CMK (cell line): ENCODE results near the gene DSCAML1.

Experiments
- DNase-seq: peaks from one replicate; pipeline ENCODE4 v3.0.0-alpha.2; 2010; ENCODE audit warnings: low read depth

Gene DSCAML1

DNA sequence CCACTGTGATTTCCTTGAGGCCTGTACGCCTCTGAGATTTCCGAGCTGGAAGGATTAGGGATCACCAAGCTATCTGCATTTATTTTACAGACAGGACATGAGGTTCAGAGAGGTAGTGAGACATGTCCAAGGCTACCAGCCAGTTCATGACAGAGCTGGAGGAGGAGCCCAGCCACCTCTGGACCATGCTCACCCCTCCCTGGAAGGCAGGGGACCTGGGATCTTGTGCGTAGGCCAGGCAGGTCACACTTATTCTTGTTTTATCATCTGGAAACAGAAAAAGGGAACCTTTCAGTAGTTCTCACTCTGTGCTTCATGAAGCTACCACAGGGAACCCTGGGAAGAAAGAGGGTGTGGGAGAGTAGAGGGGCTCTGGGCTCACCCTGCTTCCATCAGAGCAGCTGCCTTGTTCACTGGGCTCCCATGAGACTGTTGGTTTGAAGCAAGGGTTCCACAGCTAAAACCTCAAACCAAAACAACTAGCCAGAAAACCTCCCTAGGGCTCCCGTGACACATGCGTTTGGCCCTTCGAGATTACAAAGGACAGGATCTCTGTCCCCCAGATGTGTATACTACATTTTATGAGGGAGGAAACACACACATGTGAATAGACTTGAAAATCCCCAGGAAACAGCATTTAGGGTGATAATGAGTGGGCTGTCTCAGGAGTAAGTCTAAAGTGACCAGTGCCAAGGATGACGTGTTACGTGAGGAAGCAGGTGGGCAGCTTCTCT is 106.4 kb downstream of the DSCAML1 start:
- no peak for DNase-seq

DNA sequence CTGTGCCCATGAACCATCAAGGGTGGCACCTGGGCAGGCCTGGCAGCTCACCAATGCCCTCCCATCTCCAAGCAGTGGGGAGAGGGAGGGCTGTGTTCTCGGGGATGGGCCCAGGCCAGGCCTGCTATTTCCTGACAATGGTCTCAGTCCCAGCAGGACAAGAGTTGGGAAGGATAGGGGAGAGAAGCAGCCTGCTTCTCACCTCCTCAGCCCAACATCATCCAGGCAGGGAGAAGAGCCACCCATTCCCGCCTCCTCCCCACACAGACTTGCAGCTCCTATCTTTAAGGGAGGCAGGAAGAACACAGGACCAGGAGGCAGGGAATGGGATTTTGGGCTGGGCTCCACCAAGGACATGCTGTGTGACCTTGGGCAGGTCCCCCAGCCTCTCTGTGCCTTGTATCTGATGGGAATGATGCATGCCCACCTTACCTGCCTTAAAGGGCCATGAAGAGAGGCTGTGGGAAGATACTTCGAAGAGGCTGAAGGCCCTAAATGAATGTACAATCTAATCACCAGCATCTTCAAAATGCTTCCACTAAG is 108.7 kb downstream of the DSCAML1 start:
- no peak for DNase-seq

DNA sequence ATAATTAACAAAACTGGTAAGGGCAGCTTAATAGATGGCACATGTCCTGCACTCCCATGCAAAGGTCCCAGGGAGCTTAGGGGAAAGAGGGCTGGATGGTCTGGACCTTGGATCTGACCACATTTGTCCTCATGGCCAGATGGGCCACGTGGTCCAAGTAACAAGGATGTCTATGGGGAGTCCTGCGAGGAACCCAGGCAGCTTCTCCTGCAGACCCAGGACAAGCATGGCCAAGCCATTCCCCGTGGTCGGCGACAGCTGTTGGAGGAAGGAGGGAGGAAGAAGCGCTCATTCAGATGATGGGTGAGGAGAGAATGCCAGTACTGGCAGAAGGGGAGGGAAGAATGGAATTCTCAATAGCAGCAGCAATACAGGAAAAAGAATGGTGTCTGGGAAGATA is 109.2 kb downstream of the DSCAML1 start:
- DNase-seq, result no peak

DNA sequence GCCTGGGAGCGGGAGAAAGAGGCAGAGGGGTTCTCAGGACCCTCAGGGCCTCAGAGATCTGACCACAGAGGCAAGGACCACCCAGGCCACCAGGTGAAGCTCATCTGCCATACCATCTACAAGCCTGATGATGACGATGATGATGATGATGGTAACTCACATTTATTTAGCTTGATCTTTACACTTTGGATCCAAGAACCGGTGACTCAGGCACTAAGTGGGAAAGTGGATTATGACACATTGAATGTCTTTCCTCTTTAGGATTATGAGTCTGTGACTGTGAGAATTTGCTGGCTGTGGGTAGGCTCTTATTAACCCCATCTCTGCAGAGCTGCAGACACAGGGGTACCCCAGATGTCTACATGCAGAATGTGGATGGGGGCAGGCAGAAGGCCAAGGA is 110.3 kb downstream of the DSCAML1 start:
- DNase-seq, result no peak

DNA sequence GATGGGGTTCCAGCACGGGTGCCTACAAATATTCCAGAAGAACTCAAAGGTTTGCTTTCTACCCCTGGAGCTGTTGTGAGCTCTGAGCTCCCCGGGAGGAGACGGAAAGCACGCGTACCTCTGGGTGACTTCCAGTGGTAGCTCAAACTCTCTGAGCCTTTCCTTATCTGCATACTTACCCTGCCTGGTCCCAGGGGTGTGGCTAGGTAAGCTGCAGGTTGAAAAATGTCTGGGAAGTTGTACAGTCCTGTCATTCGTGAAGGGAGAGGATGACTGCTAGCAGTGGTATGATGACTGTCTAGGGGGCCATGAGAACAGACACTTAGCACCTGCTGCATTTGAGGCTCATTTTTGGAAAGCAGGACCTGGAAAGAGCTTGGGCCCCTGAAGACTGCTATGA is 111.5 kb downstream of the DSCAML1 start:
- no peak for DNase-seq

DNA sequence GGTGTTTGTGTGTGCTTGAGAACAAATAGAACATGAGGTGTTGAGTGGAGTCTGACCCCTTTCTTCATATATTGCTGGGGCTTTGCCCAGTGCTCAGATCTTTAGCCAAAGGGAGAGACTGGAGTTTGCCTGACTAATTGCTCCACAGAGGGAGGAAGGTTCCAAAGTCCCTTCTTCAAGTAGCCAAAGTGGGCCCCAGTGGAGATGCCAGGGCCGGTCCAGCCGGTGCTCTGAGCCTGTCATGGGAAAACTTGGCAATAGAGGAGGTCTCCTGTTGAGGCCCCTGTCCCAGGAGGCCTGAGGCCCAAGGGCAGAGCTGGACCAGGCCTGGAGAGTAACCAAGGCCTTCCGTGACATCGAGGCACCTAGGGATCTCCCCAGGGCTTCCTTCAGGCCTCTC is 112.3 kb downstream of the DSCAML1 start:
- DNase-seq, result no peak

DNA sequence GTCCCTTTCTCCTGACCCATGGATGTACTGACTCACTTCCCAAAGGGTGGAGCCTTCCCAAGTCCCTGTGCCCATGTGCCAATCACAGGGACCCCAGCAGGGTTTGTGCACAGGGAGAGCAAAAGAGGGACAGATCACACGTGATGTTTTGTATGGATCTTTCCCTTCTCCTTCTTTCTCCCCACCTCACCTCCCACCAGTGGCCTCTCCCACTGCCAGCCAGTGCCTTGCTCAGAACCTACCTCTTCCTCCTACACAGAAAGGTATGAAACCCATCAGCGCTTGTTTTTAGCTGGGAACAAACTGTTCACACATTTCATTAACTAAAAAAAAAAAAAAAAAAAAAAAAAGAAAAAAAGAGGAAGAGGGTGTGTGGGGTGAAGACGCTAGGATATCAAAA is 112.9 kb downstream of the DSCAML1 start:
- no peak for DNase-seq

DNA sequence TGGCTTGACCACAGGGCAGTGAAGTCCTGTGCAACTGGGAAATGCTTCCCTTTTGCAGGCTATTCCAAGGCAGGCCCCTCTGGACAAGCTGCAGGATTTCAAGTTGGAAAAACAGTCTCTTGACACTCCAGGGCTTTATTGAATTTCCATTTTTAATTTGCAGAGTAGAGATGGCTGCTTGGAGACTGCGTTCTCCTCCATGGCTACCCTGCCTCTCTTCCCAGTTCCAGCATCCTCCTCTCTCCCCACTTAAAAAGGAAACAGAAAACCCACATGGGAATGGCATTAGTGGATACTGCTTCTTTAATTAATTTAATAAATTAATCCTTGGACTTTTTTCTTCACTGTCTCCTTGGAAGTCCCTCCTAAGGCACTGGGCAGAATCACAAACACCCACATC is 115.6 kb downstream of the DSCAML1 start:
- no peak for DNase-seq

DNA sequence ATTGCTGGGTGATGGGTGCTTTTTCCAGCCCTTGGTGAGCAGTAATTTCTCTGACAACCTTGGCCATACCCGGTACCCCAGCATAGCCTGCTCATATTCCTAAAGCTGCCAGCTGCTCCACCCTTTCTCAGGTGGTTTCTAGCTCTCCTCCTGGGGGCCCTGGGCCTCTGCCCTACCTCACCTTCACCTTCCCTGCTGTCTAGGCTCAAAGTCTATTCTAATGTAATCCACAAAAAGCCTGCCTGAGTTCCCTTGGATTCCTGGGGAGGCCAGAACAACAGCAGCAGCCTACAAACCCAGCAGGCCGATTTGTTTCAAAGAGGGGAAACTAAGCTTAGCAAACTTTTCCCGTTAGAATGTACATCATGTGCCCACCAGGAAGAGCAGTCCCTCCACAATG is 117.6 kb downstream of the DSCAML1 start:
- DNase-seq, result no peak

DNA sequence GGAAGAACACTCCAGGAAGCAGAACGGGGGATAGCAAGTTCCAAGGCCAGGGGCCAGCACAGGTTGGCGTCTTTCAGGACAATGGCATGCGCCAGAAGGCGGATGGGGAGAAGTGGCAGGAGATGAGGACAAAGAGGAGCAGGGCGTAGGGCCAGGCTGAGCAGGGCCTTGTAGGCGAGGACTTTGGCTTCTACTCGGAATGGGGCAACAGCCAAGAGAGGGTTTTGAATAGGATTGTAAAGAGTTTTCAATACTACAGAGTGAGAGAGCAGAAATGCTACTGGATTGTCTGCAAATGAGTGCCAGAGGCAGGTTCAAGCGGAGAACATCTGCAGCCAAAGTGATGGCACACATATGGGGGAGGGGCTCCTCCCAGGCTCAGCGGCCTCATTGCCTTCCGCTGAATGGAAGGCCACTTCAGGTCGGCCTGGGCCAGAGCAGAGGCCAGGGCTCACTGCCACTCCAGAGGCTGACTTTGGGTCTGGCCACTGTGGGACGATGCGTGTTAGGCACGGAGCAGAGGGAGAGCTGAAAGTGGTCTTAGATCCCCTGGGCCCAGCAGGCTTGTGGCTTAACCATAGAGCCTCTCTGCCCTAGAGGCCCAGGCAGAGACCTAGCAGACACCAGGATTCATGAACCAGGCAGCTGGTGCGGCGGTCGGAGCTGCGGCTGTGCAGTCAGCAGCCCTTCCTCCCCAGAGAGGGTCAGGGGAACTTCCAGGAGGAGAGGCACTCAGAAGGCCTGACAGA is 118.2 kb downstream of the DSCAML1 start:
- no peak for DNase-seq

DNA sequence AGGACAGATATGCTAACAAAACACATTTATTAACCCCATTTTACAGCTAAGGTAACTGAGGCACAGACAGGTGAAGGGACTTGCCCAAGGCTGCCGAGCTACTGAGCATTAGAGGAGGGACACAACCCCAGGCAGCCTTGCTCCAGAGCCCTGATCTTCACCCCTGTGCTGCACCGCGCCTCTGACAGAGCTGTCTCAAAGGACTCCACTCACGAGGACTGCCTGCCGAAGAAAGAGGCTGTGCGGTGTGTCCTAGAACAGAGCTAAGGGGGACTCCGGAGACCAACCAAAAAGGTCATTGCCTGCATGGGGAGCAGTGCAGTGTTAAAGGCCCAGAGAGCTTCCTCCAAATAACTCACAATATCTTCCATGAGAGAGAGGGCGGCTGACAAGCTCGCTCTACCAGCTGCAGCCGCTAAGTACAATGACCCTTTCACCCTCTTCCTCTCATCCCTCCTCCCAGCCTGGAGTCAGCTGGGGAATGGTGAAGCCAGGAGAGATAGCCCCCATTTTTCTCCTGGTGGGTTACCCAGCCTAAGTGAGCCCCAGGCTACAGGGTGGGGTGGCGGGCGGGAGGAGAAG is 119.2 kb downstream of the DSCAML1 start:
- DNase-seq, result no peak

DNA sequence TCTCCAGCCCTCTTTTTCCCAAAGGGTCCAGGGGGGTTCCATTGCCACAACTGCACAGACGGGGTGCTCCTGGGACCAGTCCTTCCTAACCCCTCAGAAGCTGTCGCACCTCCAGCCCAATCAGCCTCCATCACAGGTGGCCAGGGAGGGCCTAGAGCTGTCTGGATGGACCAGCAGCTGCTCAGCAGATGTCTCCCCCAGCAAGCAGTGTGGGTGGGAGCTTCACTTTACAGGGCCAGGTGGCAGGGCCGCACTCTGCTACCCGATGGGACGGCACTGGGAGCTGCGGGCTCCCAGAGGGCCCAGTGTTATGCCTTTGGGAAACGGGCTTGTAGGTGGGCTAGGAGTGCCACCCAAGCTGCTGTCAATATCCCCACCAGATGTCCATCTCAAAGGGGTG is 120.5 kb downstream of the DSCAML1 start:
- DNase-seq, result no peak

DNA sequence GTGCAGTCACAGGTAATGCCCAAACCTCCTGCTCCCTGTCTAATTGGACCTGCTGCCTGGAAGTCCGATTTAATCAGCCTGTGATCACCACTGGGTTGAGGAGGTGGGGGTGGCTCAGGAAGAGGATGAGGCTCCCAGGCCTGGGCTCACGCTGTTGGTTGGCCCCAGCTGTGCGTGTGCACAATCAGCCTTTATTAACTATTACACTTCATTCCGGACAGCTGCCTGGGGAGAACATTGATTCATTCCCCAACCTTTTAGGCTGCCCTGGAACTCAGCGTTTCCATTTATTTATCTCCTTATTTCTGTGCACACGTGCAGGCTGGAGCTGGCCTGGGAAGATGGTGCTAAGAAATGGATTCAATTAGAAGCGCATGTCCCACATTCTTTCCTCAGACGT is 123.4 kb downstream of the DSCAML1 start:
- DNase-seq, result no peak

DNA sequence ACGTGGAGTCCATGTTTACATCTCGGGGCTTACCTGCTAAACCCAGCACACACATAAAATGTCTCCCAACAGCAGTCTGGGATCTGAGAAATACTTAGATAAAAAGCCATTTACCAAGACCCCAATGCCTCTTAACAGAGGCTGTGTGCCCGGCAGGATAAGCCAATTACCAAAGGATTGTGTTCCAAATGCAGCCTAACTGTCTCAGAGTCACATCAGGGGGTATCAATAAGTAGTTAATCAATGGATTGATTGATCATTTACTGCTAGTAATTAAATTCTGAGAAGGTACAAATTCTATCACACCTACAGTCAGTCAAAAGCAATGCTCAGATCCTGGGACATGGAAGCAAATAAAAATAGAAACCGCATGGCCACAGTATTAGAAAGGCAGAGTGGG is 125.6 kb downstream of the DSCAML1 start:
- DNase-seq, result no peak

DNA sequence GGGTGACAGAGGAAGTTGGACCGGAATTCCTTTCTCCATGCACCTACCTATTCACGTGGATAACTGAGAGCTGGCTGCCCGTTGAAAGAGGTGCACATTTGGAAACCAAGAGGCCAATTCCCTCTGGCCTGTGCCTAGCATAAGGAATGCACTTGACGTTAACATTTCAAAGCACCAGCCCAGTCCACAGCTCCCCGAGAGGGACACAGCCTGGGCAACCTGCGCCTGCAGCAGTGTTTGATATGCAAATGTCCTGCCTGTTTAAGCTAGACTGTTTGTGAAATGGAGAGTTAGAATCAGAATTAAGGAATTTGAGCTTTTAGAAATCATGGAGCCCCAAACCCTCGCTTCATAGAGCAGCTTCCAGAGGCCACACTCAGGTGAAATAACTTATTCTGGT is 126.1 kb downstream of the DSCAML1 start:
- no peak for DNase-seq

DNA sequence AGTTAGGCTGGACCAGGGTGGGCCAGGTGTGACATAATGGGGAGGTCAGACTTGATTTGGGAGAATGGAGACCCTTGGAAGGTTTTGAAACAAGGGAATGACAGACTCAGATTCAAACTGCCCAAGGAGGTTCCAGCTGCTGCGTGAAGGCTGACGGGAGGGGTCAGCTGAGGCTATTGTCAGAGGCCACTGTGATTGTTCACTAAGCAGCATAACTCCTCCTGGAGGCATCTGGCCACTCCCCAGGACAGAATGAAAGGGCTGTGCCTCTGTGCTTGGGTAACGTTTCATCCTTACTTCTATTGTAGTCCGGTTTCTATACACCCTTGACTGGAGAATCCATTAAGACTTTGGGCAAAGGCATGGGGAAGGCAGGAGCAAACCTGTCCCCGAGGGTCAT is 126.6 kb downstream of the DSCAML1 start:
- no peak for DNase-seq

DNA sequence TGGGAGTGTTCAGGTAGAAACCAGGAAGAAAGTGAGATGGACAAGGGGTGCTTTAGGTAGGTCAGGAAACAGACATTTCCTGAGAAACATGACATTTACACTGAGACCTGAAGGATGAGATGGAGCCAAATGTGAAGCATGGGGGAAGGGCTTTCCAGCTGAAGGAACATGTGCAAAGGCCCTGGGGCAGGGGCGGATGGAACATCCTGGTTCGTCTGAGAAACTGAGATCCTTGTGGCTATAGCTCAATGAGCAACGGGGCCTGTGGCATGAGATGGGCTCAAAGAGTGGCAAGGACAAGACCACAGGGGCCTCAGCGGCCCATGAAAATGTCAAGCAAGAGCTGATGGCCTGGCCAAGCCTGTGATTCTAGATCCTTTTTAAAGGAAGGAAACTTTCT is 127.4 kb downstream of the DSCAML1 start:
- no peak for DNase-seq

DNA sequence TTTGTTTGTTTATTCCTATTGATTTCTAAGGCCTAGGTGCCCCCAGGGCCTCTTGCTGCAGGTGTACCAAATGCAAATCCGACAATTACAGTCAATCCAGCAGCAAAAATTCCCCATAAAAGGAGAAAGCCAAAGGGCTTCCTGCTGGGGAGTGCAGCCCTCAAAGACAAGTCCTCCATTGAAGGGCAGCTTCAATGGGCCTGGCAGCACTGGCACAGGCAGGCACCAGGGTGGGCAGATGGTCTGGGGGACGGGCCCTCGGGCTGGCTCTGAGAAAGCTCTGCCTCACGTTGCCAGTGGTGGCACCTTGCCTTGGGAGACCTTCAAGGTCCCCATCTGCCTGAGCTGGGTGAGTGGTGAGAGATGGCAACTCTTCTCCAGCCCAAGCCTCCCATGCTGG is 128.0 kb downstream of the DSCAML1 start:
- DNase-seq, result no peak

DNA sequence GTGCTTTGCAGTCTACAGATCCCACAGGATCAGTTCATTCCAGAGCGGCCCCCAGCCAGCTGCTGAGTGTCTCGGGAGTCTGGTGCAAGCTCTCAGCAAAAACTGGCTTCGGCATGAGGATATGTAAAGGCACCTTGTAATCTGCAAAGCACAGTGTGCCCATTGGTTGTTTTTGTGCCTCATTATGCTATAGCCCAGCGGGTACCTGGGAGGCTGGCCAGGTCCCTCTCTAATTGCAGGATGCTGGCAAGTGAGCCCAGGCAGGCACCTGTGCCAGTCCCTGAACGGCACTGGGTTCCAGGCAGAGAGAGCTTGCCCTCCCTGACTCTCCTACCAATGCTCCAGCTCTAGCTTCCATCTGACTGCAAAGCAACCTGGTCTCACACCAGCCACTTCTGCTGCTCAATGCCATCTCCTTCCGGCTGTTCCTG is 128.7 kb downstream of the DSCAML1 start:
- no peak for DNase-seq

DNA sequence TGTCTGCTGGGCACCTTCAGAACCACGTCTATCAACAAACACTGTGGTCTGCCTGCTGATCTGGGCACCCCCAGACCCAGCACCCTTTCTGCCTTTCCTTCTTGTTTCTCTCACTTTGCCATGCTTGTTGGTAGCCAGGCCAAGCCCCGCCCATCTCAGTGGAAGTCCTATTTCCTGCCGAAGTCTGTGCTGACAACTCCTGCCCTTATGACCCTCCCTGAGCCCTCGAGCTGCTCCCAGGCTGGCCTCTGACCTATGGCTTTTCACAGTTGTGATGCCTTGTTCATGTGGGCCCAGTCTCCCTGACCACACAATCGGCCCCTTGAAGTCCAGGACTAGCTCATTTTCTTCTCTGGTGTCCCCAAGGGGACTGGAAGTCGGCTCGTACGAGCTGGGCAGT is 132.1 kb downstream of the DSCAML1 start:
- DNase-seq, result no peak

DNA sequence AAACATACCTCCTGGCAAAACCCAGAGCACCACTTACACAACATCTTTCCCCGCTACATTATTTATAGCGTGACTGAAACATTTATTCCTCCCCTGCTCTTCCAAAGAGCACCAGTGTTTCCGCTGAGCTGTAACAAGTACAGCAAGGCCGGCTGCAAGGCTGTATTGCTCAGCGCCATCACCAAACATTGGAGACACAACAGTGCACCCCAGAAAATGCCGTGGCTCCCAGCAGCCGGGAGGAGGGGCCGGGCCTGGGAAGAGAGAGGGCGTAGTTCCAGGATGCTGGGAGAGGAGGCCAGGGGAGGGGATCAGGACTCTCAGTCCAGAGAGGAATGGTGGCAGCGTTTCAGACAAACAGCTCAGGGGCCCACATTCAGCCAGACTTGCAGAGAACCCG is 133.2 kb downstream of the DSCAML1 start:
- no peak for DNase-seq

DNA sequence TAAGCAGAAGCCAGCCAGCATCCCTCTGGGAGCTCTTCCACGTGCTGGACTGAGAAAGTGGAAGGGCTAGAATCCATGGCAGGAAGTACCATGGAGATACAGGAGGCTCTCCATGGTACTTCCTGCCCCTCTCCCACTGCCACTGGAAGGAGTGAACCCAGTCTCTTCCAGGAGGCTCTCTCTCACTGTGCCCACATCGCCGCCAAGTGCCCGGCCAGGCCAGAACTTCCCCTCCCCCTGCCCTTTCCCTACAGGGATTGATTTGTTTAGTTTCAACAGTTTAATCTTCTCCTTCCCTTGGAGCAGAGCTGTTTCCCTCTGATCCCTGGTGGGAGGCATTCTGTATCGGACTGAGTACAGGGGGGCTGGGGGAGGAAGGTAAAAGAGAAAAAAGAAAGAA is 133.6 kb downstream of the DSCAML1 start:
- no peak for DNase-seq

DNA sequence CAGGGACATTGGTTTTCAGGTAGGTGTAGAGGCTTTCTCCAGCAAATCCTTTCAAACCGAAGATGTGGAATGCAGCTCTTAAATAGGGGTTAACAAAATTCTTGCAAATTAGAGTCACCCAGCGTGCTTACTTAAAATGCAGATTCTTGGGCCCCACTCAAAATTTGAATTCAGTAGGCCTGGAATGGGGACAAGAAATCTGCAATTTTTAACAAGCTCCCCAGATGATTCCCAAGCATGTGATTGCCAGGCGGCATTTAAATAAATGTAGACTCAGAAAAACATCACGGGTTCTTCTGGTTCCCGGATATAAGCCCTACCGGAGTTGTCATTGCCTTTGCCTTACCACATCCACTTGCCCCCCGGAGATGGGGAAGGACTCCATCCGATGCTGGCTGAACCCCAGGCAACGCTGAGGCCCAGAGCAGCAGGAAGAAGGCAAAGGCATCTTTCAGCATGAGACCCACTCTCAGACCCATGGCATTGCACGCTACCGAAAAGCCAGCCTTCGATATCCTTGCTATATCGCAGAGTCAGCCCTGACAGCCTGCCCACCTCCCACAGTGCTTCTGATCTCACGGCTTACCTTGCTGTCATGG is 134.2 kb downstream of the DSCAML1 start:
- no peak for DNase-seq
